NCI-H526 (cell line): Measurements from ENCODE around the gene UNK.
"Not testable (repeated sequence)": the region's sequence is repeated elsewhere in the genome, so short reads cannot be mapped to it uniquely, and the experiment has no call there.

ENCODE experiments used
- DNase-seq, 2 experiments: peaks; one replicate each; lab custom pipeline; 2025; lab: John Stamatoyannopoulos, UW

Gene UNK

GRCh38 chr17:75850928-75851692 lies 66.5 kb downstream of the UNK start:
- DNase-seq, result no peak

- DNase-seq, result not testable (repeated sequence)
Observed at GRCh38 chr17:75851693-75851991, 67.0 kb downstream of the UNK start.

- DNase-seq, result no peak
Observed at GRCh38 chr17:75853433-75853832, 68.8 kb downstream of the UNK start.

GRCh38 chr17:75854101-75854748 lies 69.6 kb downstream of the UNK start:
- DNase-seq, result no peak

- no peak for DNase-seq
Observed at GRCh38 chr17:75854881-75855309, 70.3 kb downstream of the UNK start.

GRCh38 chr17:75855310-75856061 lies 70.9 kb downstream of the UNK start, which contains the start of gene WBP2:
Gene WBP2 (minus strand): TSS chr17:75855335. CDS start chr17:75855297, 38 bp downstream.
- peak; percentile 99 to 100 for DNase-seq

- DNase-seq, result peak in 1 of 2 experiments; percentile 56
Observed at GRCh38 chr17:75856062-75856756, 71.6 kb downstream of the UNK start.

GRCh38 chr17:75859358-75859757 lies 74.8 kb downstream of the UNK start:
- not testable (repeated sequence) for DNase-seq

GRCh38 chr17:75861927-75862317 lies 77.3 kb downstream of the UNK start:
- no peak for DNase-seq

- DNase-seq, result no peak
Observed at GRCh38 chr17:75864448-75864871, 79.9 kb downstream of the UNK start.

- not testable (repeated sequence) for DNase-seq
Observed at GRCh38 chr17:75864887-75865286, 80.3 kb downstream of the UNK start.

- not testable (repeated sequence) for DNase-seq
Observed at GRCh38 chr17:75865404-75866188, 81.0 kb downstream of the UNK start.

- DNase-seq, result not testable (repeated sequence)
Observed at GRCh38 chr17:75868730-75869281, 84.2 kb downstream of the UNK start.

- no peak for DNase-seq
Observed at GRCh38 chr17:75869282-75870141, 84.9 kb downstream of the UNK start.

- DNase-seq, result not testable (repeated sequence)
Observed at GRCh38 chr17:75870228-75870627, 85.6 kb downstream of the UNK start.

- DNase-seq, result no peak
Observed at GRCh38 chr17:75872434-75873351, 88.1 kb downstream of the UNK start.

- no peak for DNase-seq
Observed at GRCh38 chr17:75873587-75874322, 89.1 kb downstream of the UNK start.
